NT2/D1 (cell line): ENCODE measurements around the gene MPV17L.

ENCODE experiments used
- SUZ12 ChIP-seq: IDR thresholded peaks from 2 replicates; pipeline ENCODE4 v1.6.1; 2011; ENCODE audit not compliant: insufficient read length, insufficient read depth; ENCODE audit errors: extremely low read depth
- YY1 ChIP-seq: IDR thresholded peaks from 2 replicates; pipeline ENCODE4 v1.6.1; 2011; ENCODE audit not compliant: insufficient read length, insufficient read depth

GRCh38 chr16:15427648-15428239 lies 32.2 kb downstream of the MPV17L start:
- TF ChIP-seq YY1 (no peak), SUZ12 (no peak)
